Thoracic aorta (tissue), 2 donors: Measurements from ENCODE around the gene PLCH1. TPM values are rescaled to one million over a fixed set of nuclear protein-coding genes. Genes with fewer than 3 reads are reported as not detected.

Experiments
- ATAC-seq: fragments of 150-250 bp; one replicate; pipeline ENCODE4 v1.8.0; 2017; ENCODE audit warnings: low read depth; ENCODE audit not compliant: insufficient number of reproducible peaks, low FRiP score
- DNase-seq: peaks from one replicate; pipeline ENCODE4 v3.0.0-alpha.2; 2020; ENCODE audit warnings: low spot score
- H3K27ac ChIP-seq, 2 donors: fragments of 200-600 bp; sonication (generic); 1 replicate in 1 of 2; 2 replicates in 1 of 2; pipeline ENCODE4 v1.5.1; 2016; ENCODE audit warnings: mild to moderate bottlenecking in 2 of 2, moderate library complexity in 2 of 2
- H3K27me3 ChIP-seq: fragments of 200-600 bp; sonication (generic); replicated peaks from 2 replicates; pipeline ENCODE4 v1.6.0; 2016; ENCODE audit warnings: mild to moderate bottlenecking; ENCODE audit not compliant: insufficient read depth
- H3K36me3 ChIP-seq: fragments of 200-600 bp; sonication (generic); one replicate; pipeline ENCODE4 v1.5.1; 2016
- H3K4me1 ChIP-seq, 2 donors: fragments of 200-600 bp; sonication (generic); 1 replicate in 1 of 2; 2 replicates in 1 of 2; pipeline versions ENCODE4 v1.5.1 to v1.6.0; 2016; ENCODE audit warnings: low read depth in 2 of 2, mild to moderate bottlenecking in 1 of 2; ENCODE audit not compliant: control insufficient read depth in 1 of 2
- H3K4me3 ChIP-seq: fragments of 200-600 bp; sonication (generic); 2 replicates; pipeline ENCODE4 v1.5.1; 2016; ENCODE audit warnings: mild to moderate bottlenecking
- H3K9me3 ChIP-seq: fragments of 200-600 bp; sonication (generic); 2 replicates; pipeline ENCODE4 v1.5.1; 2016
- CTCF ChIP-seq: fragments of 200-600 bp; sonication (generic); IDR thresholded peaks from one replicate; pipeline ENCODE4 v1.5.1; 2019; ENCODE audit warnings: antibody characterized with exemption
- total RNA-seq, 2 donors: library from RNA; depleted of rRNA; stranded (reverse); fragments of >200 nt; gene quantifications; one replicate each; pipeline versions ENCODE4 v1.1.0 to v1.2.3, GENCODE V29; 2016

The PLCH1 gene
- total RNA-seq, 2 donors from 2014 or later = 0.28 TPM; not detected in 1

GRCh38 chr3:155369244-155369643 lies 375.6 kb downstream of the PLCH1 start:
- ATAC-seq = no peak
- no peak for TF ChIP-seq CTCF

GRCh38 chr3:155368786-155369185 lies 376.1 kb downstream of the PLCH1 start:
- Histone ChIP-seq H3K27me3 (no peaks in the 10 kb centered on the region), H3K9me3 (peaks cover 4% of the 10 kb centered on the region), H3K36me3 (no peaks in the 10 kb centered on the region), H3K4me1 (peaks cover 4 to 18% of the 10 kb centered on the region in 2 donors), H3K27ac (no peak overlapping the region), H3K4me3 (no peak overlapping the region)
- DNase-seq (no peak), ATAC-seq (no peak)
- no peak for TF ChIP-seq CTCF

More at GRCh38 chr3:155369244-155369643, 375.6 kb downstream of the PLCH1 start:
- Histone ChIP-seq H3K36me3 (no peaks in the 10 kb centered on the region), H3K27ac (no peak overlapping the region), H3K4me3 (no peak overlapping the region), H3K9me3 (peaks cover 4% of the 10 kb centered on the region), H3K27me3 (no peaks in the 10 kb centered on the region), H3K4me1 (peaks cover 4 to 18% of the 10 kb centered on the region in 2 donors)
- DNase-seq = no peak

- no peak for TF ChIP-seq CTCF
- no peaks in the 10 kb centered on the region for H3K27me3 ChIP-seq
- no peak for ATAC-seq
- no peaks in the 10 kb centered on the region for H3K36me3 ChIP-seq
- no peak overlapping the region for H3K4me3 ChIP-seq
- peaks cover 4% of the 10 kb centered on the region for H3K9me3 ChIP-seq
- H3K4me1 ChIP-seq = peaks cover 4 to 18% of the 10 kb centered on the region in 2 donors
- no peak overlapping the region for H3K27ac ChIP-seq
- DNase-seq = no peak
These were observed 377.4 kb downstream of the PLCH1 start for GRCh38 chr3:155367506-155367905.

- peaks cover 4% of the 10 kb centered on the region for H3K9me3 ChIP-seq
- DNase-seq (no peak), ATAC-seq (no peak)
- no peaks in the 10 kb centered on the region for H3K27me3 ChIP-seq
- H3K36me3 ChIP-seq = no peaks in the 10 kb centered on the region
- no peak for TF ChIP-seq CTCF
- peaks cover 3 to 18% of the 10 kb centered on the region in 2 donors for H3K4me1 ChIP-seq
- no peak overlapping the region for H3K4me3 ChIP-seq
- no peak overlapping the region for H3K27ac ChIP-seq
These were observed 379.6 kb downstream of the PLCH1 start for GRCh38 chr3:155365178-155365783.

- Histone ChIP-seq H3K27ac (no peak overlapping the region), H3K27me3 (no peaks in the 10 kb centered on the region), H3K4me3 (no peak overlapping the region), H3K4me1 (peaks cover 0 to 11% of the 10 kb centered on the region in 2 donors), H3K9me3 (peaks cover 4% of the 10 kb centered on the region), H3K36me3 (no peaks in the 10 kb centered on the region)
- DNase-seq (no peak), ATAC-seq (no peak)
- no peak for TF ChIP-seq CTCF
These were observed 380.4 kb downstream of the PLCH1 start for GRCh38 chr3:155364492-155364891.
